Chondrocyte (in vitro differentiated cells): Measurements from ENCODE around the gene RPS17. TPM values are rescaled to one million over a fixed set of nuclear protein-coding genes. Genes with fewer than 3 reads are reported as not detected.
"Not testable (repeated sequence)": the region's sequence is repeated elsewhere in the genome, so short reads cannot be mapped to it uniquely, and the experiment has no call there.

Experiments used
- DNase-seq: peaks from one replicate; pipeline ENCODE4 v3.0.0; 2021; ENCODE audit warnings: mixed read lengths, low spot score
- H3K27ac Mint-ChIP-seq: one replicate; pipeline ENCODE4 v1.8.0; 2021; ENCODE audit warnings: mild to moderate bottlenecking, moderate library complexity, mixed read lengths; ENCODE audit not compliant: unreplicated experiment
- H3K27me3 Mint-ChIP-seq: 2 replicates; pipeline ENCODE4 v1.8.0; 2021; ENCODE audit warnings: low read depth, mixed read lengths
- H3K36me3 Mint-ChIP-seq: 2 replicates; pipeline ENCODE4 v1.8.0; 2021; ENCODE audit warnings: low read depth, mixed read lengths
- H3K4me1 Mint-ChIP-seq: 2 replicates; pipeline ENCODE4 v1.8.0; 2021; ENCODE audit warnings: low read depth, mild to moderate bottlenecking, mixed read lengths
- H3K4me3 Mint-ChIP-seq: one replicate; pipeline ENCODE4 v1.8.0; 2021; ENCODE audit warnings: mild to moderate bottlenecking, moderate library complexity, mixed read lengths; ENCODE audit not compliant: unreplicated experiment
- H3K9me3 Mint-ChIP-seq: 2 replicates; pipeline ENCODE4 v1.8.0; 2021; ENCODE audit warnings: low read depth, mixed read lengths
- CTCF ChIP-seq: fragments of 200-600 bp; sonication (generic); IDR thresholded peaks from 2 replicates; pipeline ENCODE4 v1.5.0; 2021; ENCODE audit warnings: antibody characterized with exemption, mild to moderate bottlenecking, moderate library complexity
- total RNA-seq: library from RNA; stranded (reverse); gene quantifications from 3 replicates; pipeline ENCODE4 v1.2.1, GENCODE V29; 2021

The RPS17 gene
- total RNA-seq, 1 donor from 2014 or later = 1,001 TPM

GRCh38 chr15:82532383-82532990, 7.8 kb downstream of the RPS17 start:
- DNase-seq = no peak
- peaks cover 24% of the 10 kb centered on the region for H3K36me3 Mint-ChIP-seq
- peak overlapping the region; percentile 12 for H3K27ac Mint-ChIP-seq
- no peaks in the 10 kb centered on the region for H3K27me3 Mint-ChIP-seq
- H3K4me1 Mint-ChIP-seq = peaks cover 14% of the 10 kb centered on the region
- no peak overlapping the region for H3K4me3 Mint-ChIP-seq
- no peak for TF ChIP-seq CTCF
- no peaks in the 10 kb centered on the region for H3K9me3 Mint-ChIP-seq

- peaks cover 17% of the 10 kb centered on the region for H3K36me3 Mint-ChIP-seq
- no peak for TF ChIP-seq CTCF
- no peaks in the 10 kb centered on the region for H3K27me3 Mint-ChIP-seq
- no peak overlapping the region for H3K27ac Mint-ChIP-seq
- peaks cover 8% of the 10 kb centered on the region for H3K4me1 Mint-ChIP-seq
- H3K9me3 Mint-ChIP-seq = no peaks in the 10 kb centered on the region
- no peak for DNase-seq
- no peak overlapping the region for H3K4me3 Mint-ChIP-seq
These were observed 8.5 kb downstream of the RPS17 start for GRCh38 chr15:82531496-82532382.

GRCh38 chr15:82530606-82531379, 9.5 kb downstream of the RPS17 start:
- no peak for DNase-seq
- peaks cover 5% of the 10 kb centered on the region for H3K4me1 Mint-ChIP-seq
- no peaks in the 10 kb centered on the region for H3K9me3 Mint-ChIP-seq
- H3K27me3 Mint-ChIP-seq = no peaks in the 10 kb centered on the region
- no peak overlapping the region for H3K27ac Mint-ChIP-seq
- peak; percentile 91 for TF ChIP-seq CTCF
- no peak overlapping the region for H3K4me3 Mint-ChIP-seq
- peaks cover 11% of the 10 kb centered on the region for H3K36me3 Mint-ChIP-seq

- no peak for TF ChIP-seq CTCF
- peaks cover 5% of the 10 kb centered on the region for H3K4me1 Mint-ChIP-seq
- H3K36me3 Mint-ChIP-seq = peaks cover 8% of the 10 kb centered on the region
- H3K4me3 Mint-ChIP-seq = peak overlapping the region; percentile 26
- no peak for DNase-seq
- no peaks in the 10 kb centered on the region for H3K9me3 Mint-ChIP-seq
- H3K27me3 Mint-ChIP-seq = no peaks in the 10 kb centered on the region
- no peak overlapping the region for H3K27ac Mint-ChIP-seq
These were observed 10.3 kb downstream of the RPS17 start for GRCh38 chr15:82530006-82530405.

- H3K4me1 Mint-ChIP-seq, H3K27ac Mint-ChIP-seq, H3K27me3 Mint-ChIP-seq, H3K9me3 Mint-ChIP-seq, H3K4me3 Mint-ChIP-seq, H3K36me3 Mint-ChIP-seq, DNase-seq: not testable (repeated sequence)
These were observed 26.7 kb downstream of the RPS17 start for GRCh38 chr15:82513587-82513986.

- not testable (repeated sequence) for H3K4me3 Mint-ChIP-seq, H3K36me3 Mint-ChIP-seq, H3K4me1 Mint-ChIP-seq, H3K9me3 Mint-ChIP-seq, H3K27ac Mint-ChIP-seq, H3K27me3 Mint-ChIP-seq, DNase-seq
These were observed 32.6 kb downstream of the RPS17 start for GRCh38 chr15:82507693-82508092.

GRCh38 chr15:82507087-82507486, 33.2 kb downstream of the RPS17 start:
- DNase-seq, H3K4me3 Mint-ChIP-seq, H3K4me1 Mint-ChIP-seq, H3K27me3 Mint-ChIP-seq, H3K9me3 Mint-ChIP-seq, H3K36me3 Mint-ChIP-seq, H3K27ac Mint-ChIP-seq: not testable (repeated sequence)

GRCh38 chr15:82505842-82506241, 34.4 kb downstream of the RPS17 start:
- H3K27ac Mint-ChIP-seq, H3K36me3 Mint-ChIP-seq, H3K27me3 Mint-ChIP-seq, H3K4me1 Mint-ChIP-seq, H3K4me3 Mint-ChIP-seq, DNase-seq, H3K9me3 Mint-ChIP-seq: not testable (repeated sequence)
